GM12878 (cell line): Measurements from ENCODE around the gene ZMIZ1. TPM values are rescaled to one million over a fixed set of nuclear protein-coding genes. Genes with fewer than 3 reads are reported as not detected.

ENCODE experiments used
- ATAC-seq: fragments of 200-7000 bp; cut with Tn5 transposase; 3 replicates; pipeline ENCODE4 v1.9.1; 2020; ENCODE audit warnings: mild to moderate bottlenecking, moderate library complexity
- BruUV-seq: library from RNA; stranded (reverse); fragments of 400-500 nt; replicated peaks from 2 replicates; lab custom pipeline; 2021; lab: Mats Ljungman, UMichigan
- CTCF ChIA-PET: fragments of 300-600 bp; sonication (Branson Sonifier 250); formaldehyde crosslinking; extraction: SDS; loops from one replicate; lab custom pipeline; 2021; ENCODE audit warnings: inconsistent platforms; lab: Yijun Ruan, JAX
- POLR2A ChIA-PET: fragments of 350-600 bp; formaldehyde crosslinking; extraction: SDS; loops from one replicate; lab custom pipeline; 2021; ENCODE audit warnings: inconsistent platforms; lab: Charles Lee
- RAD21 ChIA-PET: fragments of 300-600 bp; sonication (Branson Sonifier 250); formaldehyde crosslinking; loops from one replicate; lab custom pipeline; 2023; ENCODE audit warnings: antibody characterized with exemption; ENCODE audit not compliant: unreplicated experiment; lab: Charles Lee
- SMC1A ChIA-PET: fragments of 300-600 bp; sonication (Branson Sonifier 250); formaldehyde crosslinking; loops from one replicate; lab custom pipeline; 2023; ENCODE audit not compliant: unreplicated experiment, uncharacterized antibody; lab: Charles Lee
- DNase-seq: peaks from one replicate; pipeline ENCODE4 v3.0.0-alpha.2; 2011; ENCODE audit warnings: low read depth, low spot score
- FAIRE-seq: peaks from 3 replicates; lab custom pipeline; 2011; peaks lifted over from hg19 to GRCh38; lab: Jason Lieb, UNC
- H2AFZ ChIP-seq: 2 replicates; pipeline ENCODE4 v1.6.0; 2011; ENCODE audit warnings: low read depth, low read length, control low read depth; ENCODE audit not compliant: control insufficient read depth
- H3K27ac ChIP-seq: 2 replicates; pipeline ENCODE4 v1.5.1; 2011; ENCODE audit warnings: control low read depth; ENCODE audit not compliant: control insufficient read depth, insufficient read depth
- H3K27me3 ChIP-seq, 2 experiments: replicated peaks in 1 of 2; 2 replicates each; pipeline versions ENCODE4 v1.6.0 to v1.6.1; 2011; ENCODE audit warnings: low read length in 1 of 2; ENCODE audit not compliant: control insufficient read depth in 2 of 2, insufficient read depth in 2 of 2
- H3K36me3 ChIP-seq, 2 experiments: 2 replicates each; pipeline ENCODE4 v1.5.1; 2011; ENCODE audit warnings: low read length in 1 of 2; ENCODE audit not compliant: control insufficient read depth in 2 of 2, insufficient read depth in 2 of 2
- H3K4me1 ChIP-seq: 2 replicates; pipeline ENCODE4 v1.6.1; 2011; ENCODE audit warnings: mild to moderate bottlenecking, low read length, moderate library complexity, mixed read lengths; ENCODE audit not compliant: control insufficient read depth, insufficient read depth
- H3K4me2 ChIP-seq: 2 replicates; pipeline ENCODE4 v1.6.0; 2011; ENCODE audit warnings: control low read depth; ENCODE audit not compliant: control insufficient read depth, insufficient read depth
- H3K4me3 ChIP-seq: fragments of 200-600 bp; sonication (generic); 2 replicates; pipeline ENCODE4 v1.5.1; 2016
- H3K79me2 ChIP-seq: 2 replicates; pipeline ENCODE4 v1.6.0; 2011; ENCODE audit warnings: low read length; ENCODE audit not compliant: control insufficient read depth, insufficient read depth
- H3K9ac ChIP-seq: 2 replicates; pipeline ENCODE4 v1.8.0; 2011; ENCODE audit warnings: low read length, control low read depth, mixed read lengths; ENCODE audit not compliant: control insufficient read depth, insufficient read depth
- H3K9me3 ChIP-seq: replicated peaks from 3 replicates; pipeline ENCODE4 v1.5.1; 2011; ENCODE audit warnings: mild to moderate bottlenecking, low read length; ENCODE audit not compliant: control insufficient read depth, insufficient read depth
- H4K20me1 ChIP-seq: 2 replicates; pipeline ENCODE4 v1.6.0; 2011; ENCODE audit not compliant: control insufficient read depth, insufficient read depth
- BMI1 ChIP-seq: fragments of 450-650 bp; IDR thresholded peaks from 2 replicates; pipeline ENCODE4 v1.6.1; 2016; ENCODE audit warnings: mild to moderate bottlenecking, moderate library complexity, borderline replicate concordance
- CEBPZ ChIP-seq: fragments of 150-350 bp; IDR thresholded peaks from 2 replicates; pipeline ENCODE4 v1.6.1; 2016; ENCODE audit warnings: low read depth, low read length
- CREM ChIP-seq: IDR thresholded peaks from 2 replicates; pipeline ENCODE4 v1.6.1; 2014; ENCODE audit warnings: antibody characterized with exemption, low read depth
- FOXK2 ChIP-seq: fragments of 450-650 bp; IDR thresholded peaks from 2 replicates; pipeline ENCODE4 v1.6.1; 2017; ENCODE audit warnings: mild to moderate bottlenecking, moderate library complexity
- HDAC2 ChIP-seq: fragments of 200-600 bp; sonication (generic); IDR thresholded peaks from 2 replicates; pipeline ENCODE4 v1.6.1; 2017
- HSF1 ChIP-seq: fragments of 150-350 bp; IDR thresholded peaks from 2 replicates; pipeline ENCODE4 v1.6.1; 2014; ENCODE audit warnings: mild to moderate bottlenecking, low read depth, low read length
- JUND ChIP-seq: IDR thresholded peaks from 2 replicates; pipeline ENCODE4 v1.6.1; 2012; ENCODE audit warnings: low read depth, mild to moderate bottlenecking, low read length, improper control_type of control experiment, moderate library complexity
- MYB ChIP-seq: fragments of 150-350 bp; IDR thresholded peaks from 2 replicates; pipeline ENCODE4 v1.6.1; 2014; ENCODE audit warnings: mild to moderate bottlenecking, low read depth, low read length, borderline replicate concordance
- PAX8 ChIP-seq: fragments of 450-650 bp; IDR thresholded peaks from 2 replicates; pipeline ENCODE4 v1.6.1; 2017; ENCODE audit warnings: mild to moderate bottlenecking, moderate library complexity
- TARDBP ChIP-seq: IDR thresholded peaks from 2 replicates; pipeline ENCODE4 v1.6.1; 2016; ENCODE audit warnings: borderline replicate concordance
- ZNF24 ChIP-seq: fragments of 450-650 bp; IDR thresholded peaks from 2 replicates; pipeline ENCODE4 v1.6.1; 2017; ENCODE audit warnings: antibody characterized with exemption, mild to moderate bottlenecking
- WGBS: methylation state at CpG from one replicate; pipeline ENCODE4 v1.1.6; 2016; ENCODE audit warnings: low lambda C conversion rate; ENCODE audit not compliant: insufficient replicate concordance, insufficient coverage; ENCODE audit errors: missing lambda C conversion rate; 5-methylcytosine and 5-hydroxymethylcytosine counted together
- in situ Hi-C: fragments of 300-500 bp; cut with MboI; formaldehyde crosslinking; loops from 9 replicates; pipeline ENCODE4 v1.14.3; 2018; ENCODE audit warnings: mixed read lengths
- intact Hi-C: fragments of 100-400 bp; cut with micrococcal nuclease; formaldehyde crosslinking; loops from one replicate; pipeline ENCODE4 v1.14.2; 2022; ENCODE audit not compliant: unreplicated experiment
- polyA plus RNA-seq, 11 experiments: library from polyadenylated mRNA; depleted of rRNA in 4 of 11; unstranded in 6 of 11; stranded (reverse) in 5 of 11; fragments of >200 nt; fragmentation: Nextera tagmentation in 4 of 11; fragmentation: Illumina TruSeq in 1 of 11; extraction: Ambion mirVana in 4 of 11; extraction: Trizol in 1 of 11; gene quantifications; 1 replicate in 1 of 11; 2 replicates in 10 of 11; pipeline versions ENCODE4 v1.2.1 to v1.2.3, GENCODE V29; 2011 to 2016; ENCODE audit warnings: inconsistent platforms in 2 of 11, missing spikeins in 2 of 11, low read depth in 1 of 11
- total RNA-seq, 4 experiments: library from RNA; depleted of rRNA in 3 of 4; stranded (reverse); fragments of >200 nt in 3 of 4; fragmentation: Illumina TruSeq in 1 of 4; extraction: Trizol in 1 of 4; gene quantifications; 2 replicates each; pipeline versions ENCODE4 v1.2.1 to v1.2.3, GENCODE V29; 2013 to 2021

Gene ZMIZ1
- total and polyA plus RNA-seq, 10 of the 15 experiments (the other 5 are each of a cell fraction or from before 2014, with no cell fraction given): 3.1 to 82.3 (median 14.9) TPM

GRCh38 chr10:79038104-79038840, 30.5 kb upstream of the ZMIZ1 start:
- ChIA-PET CTCF (interaction anchor here (0.6 to 1.4 kb wide), 3 partner anchors 8 to 303 kb away, joined by 4 to 7 read pairs (median 5); no protein-coding TSS in a partner anchor), SMC1A (interaction anchor here (1.1 to 1.3 kb wide), 2 partner anchors 16 to 157 kb away, joined by 3 read pairs; no protein-coding TSS in a partner anchor), POLR2A (interaction anchor here (0.6 kb wide), 1 partner anchor 377 kb away, joined by 3 read pairs; no protein-coding TSS in a partner anchor), RAD21 (no interaction called here)
- H3K4me3 ChIP-seq: no peak overlapping the region
- no peak overlapping the region for H2AFZ ChIP-seq
- peaks cover 0 to 2% of the 10 kb centered on the region in 2 experiments; a peak in 3 of 4 replicates for H3K27me3 ChIP-seq
- TF ChIP-seq ZNF24: no peak
- TF ChIP-seq PAX8: no peak
- TF ChIP-seq BMI1: no peak
- no peaks in the 10 kb centered on the region for H3K36me3 ChIP-seq
- in situ Hi-C loops (no loop called here), intact Hi-C loops (no loop called here)
- BruUV-seq: no TSS peak
- H3K27ac ChIP-seq: no peak overlapping the region
- FAIRE-seq: no peak
- H4K20me1 ChIP-seq: no peaks in the 10 kb centered on the region
- no peaks in the 10 kb centered on the region for H3K4me1 ChIP-seq
- no peaks in the 10 kb centered on the region for H3K79me2 ChIP-seq
- 71% methylated on average over 1 of the region's 1 CpG for WGBS
- no peak for DNase-seq
- ATAC-seq: no peak
- no peak overlapping the region for H3K9ac ChIP-seq
- no peaks in the 10 kb centered on the region for H3K9me3 ChIP-seq
- no peak overlapping the region for H3K4me2 ChIP-seq

- Histone ChIP-seq H2AFZ (no peak overlapping the region), H3K9ac (no peak overlapping the region), H3K9me3 (no peaks in the 10 kb centered on the region), H3K4me2 (no peak overlapping the region), H3K4me1 (no peaks in the 10 kb centered on the region), H3K27me3 (peaks cover 0 to 2% of the 10 kb centered on the region in 2 experiments; a peak in 3 of 4 replicates), H3K36me3 (no peaks in the 10 kb centered on the region), H3K79me2 (no peaks in the 10 kb centered on the region), H3K27ac (no peak overlapping the region), H4K20me1 (no peaks in the 10 kb centered on the region), H3K4me3 (no peak overlapping the region)
- intact Hi-C loops: no loop called here
- in situ Hi-C loops: no loop called here
- BruUV-seq: no TSS peak
- ChIA-PET RAD21 (no interaction called here), POLR2A (no interaction called here), SMC1A (interaction anchor here (1.3 kb wide), 1 partner anchor 156 kb away, joined by 3 read pairs; no protein-coding TSS in a partner anchor), CTCF (interaction anchor here (1.4 kb wide), 1 partner anchor 9 kb away, joined by 5 read pairs; no protein-coding TSS in a partner anchor)
- WGBS: 58% methylated on average over 5 of the region's 5 CpGs
- FAIRE-seq (no peak), ATAC-seq (no peak), DNase-seq (no peak)
- TF ChIP-seq FOXK2 (no peak), CEBPZ (no peak), HDAC2 (no peak), CREM (no peak), JUND (no peak), TARDBP (no peak), MYB (no peak), HSF1 (no peak)
Observed at GRCh38 chr10:79038841-79039201, 29.9 kb upstream of the ZMIZ1 start.
